ENCODE results near the gene PFN4. TPM values are rescaled to one million over a fixed set of nuclear protein-coding genes. Genes with fewer than 3 reads are reported as not detected.

The PFN4 gene
- total and polyA plus RNA-seq, 9 of the 15 experiments (the other 6 are each of a cell fraction or from before 2014, with no cell fraction given), result 0.07 to 0.54 (median 0.31) TPM; not detected in 2

DNA sequence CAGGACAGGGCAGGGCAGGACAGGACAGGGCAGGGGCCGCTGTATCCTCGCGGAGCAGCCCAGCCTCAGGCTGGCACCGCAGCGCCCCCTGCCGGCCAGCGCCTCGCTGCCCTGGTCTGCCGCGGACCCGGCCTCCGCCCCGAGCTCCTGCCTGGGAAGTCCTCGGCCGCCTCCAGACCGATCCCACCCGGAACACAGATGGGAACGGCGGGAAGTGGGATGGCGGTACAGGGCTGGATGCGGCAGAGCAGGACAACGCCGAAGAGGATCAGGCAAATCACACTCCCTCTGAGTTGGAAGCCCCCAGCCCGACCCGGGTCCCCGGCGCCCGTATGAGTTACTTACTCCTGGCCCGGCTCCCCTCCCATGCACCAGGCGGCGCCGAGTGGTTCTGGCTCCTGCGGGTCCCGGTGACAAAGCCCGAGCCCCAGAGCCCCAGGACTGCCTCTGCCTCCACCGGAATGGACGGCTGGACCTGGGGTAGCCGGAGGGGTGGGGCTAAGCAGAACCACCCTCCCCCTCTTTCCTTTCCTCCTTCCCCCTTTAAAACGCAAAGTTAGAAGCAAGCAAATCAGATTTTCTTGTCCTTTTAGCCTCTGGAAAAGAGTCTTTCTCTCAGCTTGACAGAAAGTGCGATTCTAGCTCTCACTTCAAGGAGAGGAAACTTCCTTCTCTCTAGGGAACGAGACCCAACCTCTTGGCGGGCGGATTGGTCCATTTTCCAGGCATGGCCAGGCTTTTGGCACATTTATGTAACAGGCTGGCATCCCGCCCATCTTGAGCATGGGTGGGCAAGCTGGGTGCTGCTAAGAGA is 38.5 kb downstream of the PFN4 start, which contains the start of gene TP53I3 (continued):
- TF ChIP-seq EZH2 (IDR thresholded peaks at IDR 0.05; ENCODE audit: borderline replicate concordance, low read depth, low read length), result no peak
- no peak for TF ChIP-seq MED1 (CRISPR knock-in tag; IDR thresholded peaks at IDR 0.05; ENCODE audit: borderline replicate concordance)
- TF ChIP-seq ZNF77 (CRISPR knock-in tag; IDR thresholded peaks at IDR 0.05), result no peak
- no peak for TF ChIP-seq EWSR1 (IDR thresholded peaks at IDR 0.05; ENCODE audit: borderline replicate concordance, low read depth, partially characterized antibody)
- TF ChIP-seq, protein P1, sequence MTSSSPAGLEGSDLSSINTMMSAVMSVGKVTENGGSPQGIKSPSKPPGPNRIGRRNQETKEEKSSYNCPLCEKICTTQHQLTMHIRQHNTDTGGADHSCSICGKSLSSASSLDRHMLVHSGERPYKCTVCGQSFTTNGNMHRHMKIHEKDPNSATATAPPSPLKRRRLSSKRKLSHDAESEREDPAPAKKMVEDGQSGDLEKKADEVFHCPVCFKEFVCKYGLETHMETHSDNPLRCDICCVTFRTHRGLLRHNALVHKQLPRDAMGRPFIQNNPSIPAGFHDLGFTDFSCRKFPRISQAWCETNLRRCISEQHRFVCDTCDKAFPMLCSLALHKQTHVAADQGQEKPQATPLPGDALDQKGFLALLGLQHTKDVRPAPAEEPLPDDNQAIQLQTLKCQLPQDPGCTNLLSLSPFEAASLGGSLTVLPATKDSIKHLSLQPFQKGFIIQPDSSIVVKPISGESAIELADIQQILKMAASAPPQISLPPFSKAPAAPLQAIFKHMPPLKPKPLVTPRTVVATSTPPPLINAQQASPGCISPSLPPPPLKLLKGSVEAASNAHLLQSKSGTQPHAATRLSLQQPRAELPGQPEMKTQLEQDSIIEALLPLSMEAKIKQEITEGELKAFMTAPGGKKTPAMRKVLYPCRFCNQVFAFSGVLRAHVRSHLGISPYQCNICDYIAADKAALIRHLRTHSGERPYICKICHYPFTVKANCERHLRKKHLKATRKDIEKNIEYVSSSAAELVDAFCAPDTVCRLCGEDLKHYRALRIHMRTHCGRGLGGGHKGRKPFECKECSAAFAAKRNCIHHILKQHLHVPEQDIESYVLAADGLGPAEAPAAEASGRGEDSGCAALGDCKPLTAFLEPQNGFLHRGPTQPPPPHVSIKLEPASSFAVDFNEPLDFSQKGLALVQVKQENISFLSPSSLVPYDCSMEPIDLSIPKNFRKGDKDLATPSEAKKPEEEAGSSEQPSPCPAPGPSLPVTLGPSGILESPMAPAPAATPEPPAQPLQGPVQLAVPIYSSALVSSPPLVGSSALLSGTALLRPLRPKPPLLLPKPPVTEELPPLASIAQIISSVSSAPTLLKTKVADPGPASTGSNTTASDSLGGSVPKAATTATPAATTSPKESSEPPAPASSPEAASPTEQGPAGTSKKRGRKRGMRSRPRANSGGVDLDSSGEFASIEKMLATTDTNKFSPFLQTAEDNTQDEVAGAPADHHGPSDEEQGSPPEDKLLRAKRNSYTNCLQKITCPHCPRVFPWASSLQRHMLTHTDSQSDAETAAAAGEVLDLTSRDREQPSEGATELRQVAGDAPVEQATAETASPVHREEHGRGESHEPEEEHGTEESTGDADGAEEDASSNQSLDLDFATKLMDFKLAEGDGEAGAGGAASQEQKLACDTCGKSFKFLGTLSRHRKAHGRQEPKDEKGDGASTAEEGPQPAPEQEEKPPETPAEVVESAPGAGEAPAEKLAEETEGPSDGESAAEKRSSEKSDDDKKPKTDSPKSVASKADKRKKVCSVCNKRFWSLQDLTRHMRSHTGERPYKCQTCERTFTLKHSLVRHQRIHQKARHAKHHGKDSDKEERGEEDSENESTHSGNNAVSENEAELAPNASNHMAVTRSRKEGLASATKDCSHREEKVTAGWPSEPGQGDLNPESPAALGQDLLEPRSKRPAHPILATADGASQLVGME (CRISPR knock-in tag; IDR thresholded peaks at IDR 0.05), result no peak; the same call in 1 of the 2 replicates
- TF ChIP-seq MYNN (IDR thresholded peaks at IDR 0.05), result no peak; the same call in 1 of the 2 replicates
- TF ChIP-seq MYNN (CRISPR knock-in tag; IDR thresholded peaks at IDR 0.05), result no peak
- peak; percentile 80; the same call in 1 of the 2 replicates for TF ChIP-seq TARDBP (IDR thresholded peaks at IDR 0.05)
- TF ChIP-seq, protein P2, sequence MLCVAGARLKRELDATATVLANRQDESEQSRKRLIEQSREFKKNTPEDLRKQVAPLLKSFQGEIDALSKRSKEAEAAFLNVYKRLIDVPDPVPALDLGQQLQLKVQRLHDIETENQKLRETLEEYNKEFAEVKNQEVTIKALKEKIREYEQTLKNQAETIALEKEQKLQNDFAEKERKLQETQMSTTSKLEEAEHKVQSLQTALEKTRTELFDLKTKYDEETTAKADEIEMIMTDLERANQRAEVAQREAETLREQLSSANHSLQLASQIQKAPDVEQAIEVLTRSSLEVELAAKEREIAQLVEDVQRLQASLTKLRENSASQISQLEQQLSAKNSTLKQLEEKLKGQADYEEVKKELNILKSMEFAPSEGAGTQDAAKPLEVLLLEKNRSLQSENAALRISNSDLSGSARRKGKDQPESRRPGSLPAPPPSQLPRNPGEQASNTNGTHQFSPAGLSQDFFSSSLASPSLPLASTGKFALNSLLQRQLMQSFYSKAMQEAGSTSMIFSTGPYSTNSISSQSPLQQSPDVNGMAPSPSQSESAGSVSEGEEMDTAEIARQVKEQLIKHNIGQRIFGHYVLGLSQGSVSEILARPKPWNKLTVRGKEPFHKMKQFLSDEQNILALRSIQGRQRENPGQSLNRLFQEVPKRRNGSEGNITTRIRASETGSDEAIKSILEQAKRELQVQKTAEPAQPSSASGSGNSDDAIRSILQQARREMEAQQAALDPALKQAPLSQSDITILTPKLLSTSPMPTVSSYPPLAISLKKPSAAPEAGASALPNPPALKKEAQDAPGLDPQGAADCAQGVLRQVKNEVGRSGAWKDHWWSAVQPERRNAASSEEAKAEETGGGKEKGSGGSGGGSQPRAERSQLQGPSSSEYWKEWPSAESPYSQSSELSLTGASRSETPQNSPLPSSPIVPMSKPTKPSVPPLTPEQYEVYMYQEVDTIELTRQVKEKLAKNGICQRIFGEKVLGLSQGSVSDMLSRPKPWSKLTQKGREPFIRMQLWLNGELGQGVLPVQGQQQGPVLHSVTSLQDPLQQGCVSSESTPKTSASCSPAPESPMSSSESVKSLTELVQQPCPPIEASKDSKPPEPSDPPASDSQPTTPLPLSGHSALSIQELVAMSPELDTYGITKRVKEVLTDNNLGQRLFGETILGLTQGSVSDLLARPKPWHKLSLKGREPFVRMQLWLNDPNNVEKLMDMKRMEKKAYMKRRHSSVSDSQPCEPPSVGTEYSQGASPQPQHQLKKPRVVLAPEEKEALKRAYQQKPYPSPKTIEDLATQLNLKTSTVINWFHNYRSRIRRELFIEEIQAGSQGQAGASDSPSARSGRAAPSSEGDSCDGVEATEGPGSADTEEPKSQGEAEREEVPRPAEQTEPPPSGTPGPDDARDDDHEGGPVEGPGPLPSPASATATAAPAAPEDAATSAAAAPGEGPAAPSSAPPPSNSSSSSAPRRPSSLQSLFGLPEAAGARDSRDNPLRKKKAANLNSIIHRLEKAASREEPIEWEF (CRISPR knock-in tag; IDR thresholded peaks at IDR 0.05), result no peak
- no peak for TF ChIP-seq GABPB2 (CRISPR knock-in tag; conservative IDR thresholded peaks at IDR 0.05)
- TF ChIP-seq ESRRA (IDR thresholded peaks at IDR 0.05; ENCODE audit: borderline replicate concordance, low read depth), result peak; percentile 28; the same call in 1 of the 2 replicates
- TF ChIP-seq ZNF668 (CRISPR knock-in tag; IDR thresholded peaks at IDR 0.05), result no peak
